SK-N-SH (cell line): ENCODE results near the gene KCNJ8. TPM values are rescaled to one million over a fixed set of nuclear protein-coding genes. Genes with fewer than 3 reads are reported as not detected.

Source experiments
- CTCF ChIA-PET: fragments of 300-600, 350-600 bp; formaldehyde crosslinking; extraction: SDS; loops from one replicate; lab custom pipeline; 2021; lab: Yijun Ruan, JAX
- POLR2A ChIA-PET: fragments of 350-600 bp; sonication (Branson Sonifier 250); formaldehyde crosslinking; extraction: SDS; loops from one replicate; lab custom pipeline; 2020; ENCODE audit warnings: antibody characterized with exemption, inconsistent platforms; lab: Yijun Ruan, JAX
- DNase-seq: peaks from one replicate; pipeline ENCODE4 v3.0.0; 2012
- H2AFZ ChIP-seq: fragments of 200-600 bp; sonication (generic); 2 replicates; pipeline ENCODE4 v1.8.1; 2016; ENCODE audit warnings: antibody characterized with exemption, mild to moderate bottlenecking, low read depth
- H3F3A ChIP-seq: fragments of 200-600 bp; sonication (generic); replicated peaks from 2 replicates; pipeline ENCODE3; 2016; ENCODE audit warnings: antibody characterized with exemption, mild to moderate bottlenecking; ENCODE audit not compliant: insufficient read depth
- H3K27ac ChIP-seq, 2 experiments: fragments of 200-500 bp in 1 of 2; fragments of 200-600 bp in 1 of 2; sonication (Bioruptor generic) in 1 of 2; sonication (generic), shearing (Covaris generic) in 1 of 2; 2 replicates each; pipeline versions ENCODE4 v1.5.1 to v1.6.1; 2014 to 2016; ENCODE audit warnings: low read depth in 2 of 2, inconsistent platforms in 1 of 2, low read length in 1 of 2, mild to moderate bottlenecking in 1 of 2, mixed read lengths in 1 of 2
- H3K27me3 ChIP-seq: fragments of 200-600 bp; sonication (generic), shearing (Covaris generic); 2 replicates; pipeline ENCODE4 v1.6.1; 2016; ENCODE audit warnings: mixed run types; ENCODE audit not compliant: insufficient read depth
- H3K36me3 ChIP-seq, 2 experiments: fragments of 200-500 bp in 1 of 2; fragments of 200-600 bp in 1 of 2; sonication (Bioruptor generic) in 1 of 2; sonication (generic) in 1 of 2; replicated peaks in 1 of 2; 2 replicates each; pipeline versions ENCODE3 to v1.5.1; 2014 to 2016; ENCODE audit warnings: low read length in 1 of 2, mild to moderate bottlenecking in 1 of 2; ENCODE audit not compliant: insufficient read depth in 2 of 2, control insufficient read depth in 1 of 2
- H3K4me1 ChIP-seq, 2 experiments: fragments of 200-500 bp in 1 of 2; fragments of 200-600 bp in 1 of 2; sonication (Bioruptor generic) in 1 of 2; sonication (generic), shearing (Covaris generic) in 1 of 2; 2 replicates each; pipeline versions ENCODE4 v1.5.1 to v1.6.1; 2014 to 2016; ENCODE audit warnings: low read depth in 1 of 2, low read length in 1 of 2, mixed run types in 1 of 2; ENCODE audit not compliant: insufficient read depth in 2 of 2, control insufficient read depth in 1 of 2
- H3K4me2 ChIP-seq: fragments of 200-600 bp; sonication (generic), shearing (Covaris generic); 2 replicates; pipeline ENCODE4 v1.6.1; 2017; ENCODE audit warnings: mixed run types
- H3K4me3 ChIP-seq, 2 experiments: fragments of 200-500 bp in 1 of 2; fragments of 200-600 bp in 1 of 2; sonication (Bioruptor generic) in 1 of 2; sonication (generic), shearing (Covaris generic) in 1 of 2; 2 replicates each; pipeline versions ENCODE4 v1.5.1 to v1.8.1; 2014 to 2016; ENCODE audit warnings: low read depth in 2 of 2, inconsistent platforms in 1 of 2, low read length in 1 of 2, mild to moderate bottlenecking in 1 of 2, mixed read lengths in 1 of 2, moderate library complexity in 1 of 2
- H3K79me2 ChIP-seq: fragments of 200-600 bp; sonication (generic); 2 replicates; pipeline ENCODE4 v1.8.1; 2017; ENCODE audit warnings: mild to moderate bottlenecking; ENCODE audit not compliant: insufficient read depth
- H3K9ac ChIP-seq: fragments of 200-600 bp; sonication (generic); 2 replicates; pipeline ENCODE4 v1.6.1; 2017; ENCODE audit warnings: mixed run types
- H3K9me2 ChIP-seq: fragments of 200-600 bp; sonication (generic); 2 replicates; pipeline ENCODE4 v1.6.1; 2017; ENCODE audit warnings: mixed run types
- H3K9me3 ChIP-seq: fragments of 200-600 bp; sonication (generic); 2 replicates; pipeline ENCODE4 v1.6.1; 2017; ENCODE audit warnings: mixed run types, mild to moderate bottlenecking, moderate library complexity
- H4K20me1 ChIP-seq: fragments of 200-600 bp; sonication (generic); 2 replicates; pipeline ENCODE4 v1.6.1; 2017; ENCODE audit warnings: mild to moderate bottlenecking, mixed run types; ENCODE audit not compliant: insufficient read depth
- CHD2 ChIP-seq: fragments of 150-350 bp; IDR thresholded peaks from 2 replicates; pipeline ENCODE4 v1.6.1; 2018; ENCODE audit warnings: low read length; ENCODE audit not compliant: partially characterized antibody
- EP300 ChIP-seq, 2 experiments: IDR thresholded peaks; 2 replicates each; pipeline versions ENCODE4 v1.4.0 to v1.6.1; 2012; ENCODE audit warnings: borderline replicate concordance in 1 of 2, low read depth in 1 of 2, low read length in 1 of 2
- MEF2A ChIP-seq: IDR thresholded peaks from 2 replicates; pipeline ENCODE4 v1.4.0; 2012; ENCODE audit warnings: low read depth, borderline replicate concordance
- MXI1 ChIP-seq: IDR thresholded peaks from 2 replicates; pipeline ENCODE4 v1.6.1; 2012; ENCODE audit warnings: mild to moderate bottlenecking, low read depth, low read length, improper control_type of control experiment
- RCOR1 ChIP-seq: fragments of 150-350 bp; IDR thresholded peaks from 2 replicates; pipeline ENCODE4 v1.6.1; 2017; ENCODE audit warnings: antibody characterized with exemption, low read length
- USF1 ChIP-seq: IDR thresholded peaks from 2 replicates; pipeline ENCODE4 v1.4.0; 2012; ENCODE audit warnings: low read depth, borderline replicate concordance
- USF2 ChIP-seq: fragments of 150-350 bp; IDR thresholded peaks from 2 replicates; pipeline ENCODE4 v1.6.1; 2017; ENCODE audit warnings: antibody characterized with exemption, low read length, low read depth, borderline replicate concordance
- WGBS: methylation state at CpG from one replicate; pipeline ENCODE4 v1.1.6; 2017; ENCODE audit warnings: low lambda C conversion rate; 5-methylcytosine and 5-hydroxymethylcytosine counted together
- polyA plus RNA-seq, 3 experiments: library from polyadenylated mRNA; depleted of rRNA; stranded (reverse); fragments of >200 nt; gene quantifications; 2 replicates each; pipeline ENCODE4 v1.2.3, GENCODE V29; 2012
- TF ChIP-seq, protein P1 (sequence below): IDR thresholded peaks from 2 replicates; pipeline ENCODE4 v1.4.0; 2012; ENCODE audit warnings: low read depth, borderline replicate concordance

KCNJ8 gene
- polyA plus RNA-seq, 1 of the 3 experiments (the other 2 are of a cell fraction), result 0.15 TPM

- TF ChIP-seq USF2 (no peak), CHD2 (no peak), USF1 (no peak), RCOR1 (no peak)
These were observed 3.2 kb downstream of the KCNJ8 start (continued) for GRCh38 chr12:21771311-21771710.

DNA sequence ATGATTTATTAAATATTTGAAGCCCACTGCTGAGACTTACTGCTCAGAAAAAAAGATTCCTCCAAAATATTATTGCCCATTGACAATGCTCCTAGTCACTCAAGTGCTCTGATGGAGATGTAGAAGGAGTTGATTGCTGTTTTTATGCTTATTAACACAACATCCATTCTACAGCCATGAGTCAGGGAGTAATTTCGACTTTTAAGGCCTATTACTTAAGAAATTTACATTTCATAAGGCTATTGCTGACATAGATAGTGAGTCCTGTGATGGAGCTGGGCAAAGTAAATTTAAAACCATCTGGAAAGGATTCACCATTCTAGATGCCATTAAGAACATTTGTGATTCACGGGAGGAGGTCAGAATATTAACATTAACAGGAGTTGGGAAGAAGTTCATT is 5.2 kb downstream of the KCNJ8 start:
- Histone ChIP-seq H3K27ac (no peak overlapping the region), H3K9me2 (no peaks in the 10 kb centered on the region), H3K79me2 (no peaks in the 10 kb centered on the region), H3K9ac (no peak overlapping the region), H3K4me3 (no peak overlapping the region), H4K20me1 (no peaks in the 10 kb centered on the region), H2AFZ (no peak overlapping the region), H3K36me3 (peaks cover 0 to 4% of the 10 kb centered on the region in 2 experiments), H3K27me3 (no peaks in the 10 kb centered on the region; the same call in 1 of the 2 replicates), H3K4me1 (peaks cover 0 to 15% of the 10 kb centered on the region in 2 experiments; a peak in 3 of 4 replicates), H3F3A (no peaks in the 10 kb centered on the region), H3K4me2 (no peak overlapping the region), H3K9me3 (no peaks in the 10 kb centered on the region)
- CTCF ChIA-PET, result interaction anchor here (1.3 kb wide), 1 partner anchor 71 kb away, joined by 3 read pairs; no protein-coding TSS in a partner anchor
- TF ChIP-seq RCOR1 (no peak), MXI1 (no peak), CHD2 (no peak)
- TF ChIP-seq, protein P1, sequence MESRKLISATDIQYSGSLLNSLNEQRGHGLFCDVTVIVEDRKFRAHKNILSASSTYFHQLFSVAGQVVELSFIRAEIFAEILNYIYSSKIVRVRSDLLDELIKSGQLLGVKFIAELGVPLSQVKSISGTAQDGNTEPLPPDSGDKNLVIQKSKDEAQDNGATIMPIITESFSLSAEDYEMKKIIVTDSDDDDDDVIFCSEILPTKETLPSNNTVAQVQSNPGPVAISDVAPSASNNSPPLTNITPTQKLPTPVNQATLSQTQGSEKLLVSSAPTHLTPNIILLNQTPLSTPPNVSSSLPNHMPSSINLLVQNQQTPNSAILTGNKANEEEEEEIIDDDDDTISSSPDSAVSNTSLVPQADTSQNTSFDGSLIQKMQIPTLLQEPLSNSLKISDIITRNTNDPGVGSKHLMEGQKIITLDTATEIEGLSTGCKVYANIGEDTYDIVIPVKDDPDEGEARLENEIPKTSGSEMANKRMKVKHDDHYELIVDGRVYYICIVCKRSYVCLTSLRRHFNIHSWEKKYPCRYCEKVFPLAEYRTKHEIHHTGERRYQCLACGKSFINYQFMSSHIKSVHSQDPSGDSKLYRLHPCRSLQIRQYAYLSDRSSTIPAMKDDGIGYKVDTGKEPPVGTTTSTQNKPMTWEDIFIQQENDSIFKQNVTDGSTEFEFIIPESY, result no peak
- WGBS, result 20% methylated on average over 2 of the region's 2 CpGs
- DNase-seq, result no peak
- POLR2A ChIA-PET, result no interaction called here

DNA sequence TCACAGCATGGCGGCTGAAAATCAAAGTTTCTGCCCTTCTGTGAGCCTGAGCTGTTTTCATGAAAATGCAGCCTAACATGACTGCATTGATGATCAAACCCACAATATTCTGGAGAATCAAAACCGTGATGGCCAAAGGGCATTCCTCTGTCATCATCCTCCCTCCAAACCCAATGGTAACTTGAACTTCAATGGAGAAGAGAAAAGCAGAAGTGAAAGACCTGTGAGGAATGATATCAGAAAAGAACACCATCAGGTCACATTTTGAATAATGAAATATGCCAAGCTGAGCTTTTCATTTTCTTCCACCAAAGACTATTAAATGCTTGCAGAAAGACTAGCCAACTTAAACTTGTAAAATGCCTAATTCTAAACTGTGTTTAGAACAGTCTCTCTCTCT is 8.1 kb downstream of the KCNJ8 start:
- Histone ChIP-seq H3K9me2 (no peaks in the 10 kb centered on the region), H3K36me3 (peaks cover 0 to 4% of the 10 kb centered on the region in 2 experiments), H3K79me2 (no peaks in the 10 kb centered on the region), H3K4me2 (no peak overlapping the region), H3F3A (no peaks in the 10 kb centered on the region), H4K20me1 (no peaks in the 10 kb centered on the region), H3K27ac (no peak overlapping the region), H3K4me1 (peaks cover 0 to 12% of the 10 kb centered on the region in 2 experiments; a peak in 2 of 4 replicates), H3K4me3 (no peak overlapping the region), H3K27me3 (no peaks in the 10 kb centered on the region), H3K9me3 (no peaks in the 10 kb centered on the region), H3K9ac (no peak overlapping the region)
- no peak for DNase-seq
- 51% methylated on average over 2 of the region's 2 CpGs for WGBS
- POLR2A ChIA-PET, result no interaction called here
- TF ChIP-seq USF2 (no peak), EP300 (IDR thresholded peaks at IDR 0.05; ENCODE audit: borderline replicate concordance in 1 of 2, low read depth in 1 of 2, low read length in 1 of 2) (no peak), MEF2A (no peak)
- TF ChIP-seq, all 33 proteins: peak for 0
- H2AFZ ChIP-seq, result no peak overlapping the region
- CTCF ChIA-PET, result interaction anchor here (1.2 kb wide), 2 partner anchors 67 to 68 kb away, joined by 3 read pairs; no protein-coding TSS in a partner anchor
